Stromal cell of bone marrow (primary cell): ENCODE data around the gene ZMYND15.

Experiments used
- DNase-seq: peaks from one replicate; pipeline ENCODE4 v3.0.0-alpha.2; 2012; ENCODE audit warnings: low read depth

Gene ZMYND15

GRCh38 chr17:4743898-4744297, 4.3 kb downstream of the ZMYND15 start:
- DNase-seq, result no peak

- no peak for DNase-seq
These were observed 5.7 kb downstream of the ZMYND15 start for GRCh38 chr17:4744999-4745969.

GRCh38 chr17:4747847-4748246, 8.2 kb downstream of the ZMYND15 start:
- no peak for DNase-seq

- DNase-seq, result no peak
These were observed 9.1 kb downstream of the ZMYND15 start for GRCh38 chr17:4748686-4749085.

GRCh38 chr17:4750606-4751005, 11.0 kb downstream of the ZMYND15 start:
- DNase-seq, result no peak

GRCh38 chr17:4751932-4752331, 12.3 kb downstream of the ZMYND15 start:
- DNase-seq, result no peak

- DNase-seq, result no peak
These were observed 13.8 kb downstream of the ZMYND15 start for GRCh38 chr17:4753392-4753791.

- DNase-seq, result no peak
These were observed 20.2 kb downstream of the ZMYND15 start for GRCh38 chr17:4759776-4760236.

- DNase-seq, result no peak
These were observed 25.0 kb downstream of the ZMYND15 start for GRCh38 chr17:4764595-4764994.

- no peak for DNase-seq
These were observed 26.6 kb downstream of the ZMYND15 start for GRCh38 chr17:4766201-4766600.

GRCh38 chr17:4766723-4767122, 27.1 kb downstream of the ZMYND15 start:
- DNase-seq, result no peak

- DNase-seq, result no peak
These were observed 28.7 kb downstream of the ZMYND15 start for GRCh38 chr17:4768298-4768697.

- no peak for DNase-seq
These were observed 30.0 kb downstream of the ZMYND15 start for GRCh38 chr17:4769628-4770027.

- DNase-seq, result no peak
These were observed 32.0 kb downstream of the ZMYND15 start, which contains the start of gene TM4SF5 for GRCh38 chr17:4771519-4772234. TM4SF5 (plus strand) TSS chr17:4771886; CDS start chr17:4771923, 37 bp downstream.

- no peak for DNase-seq
These were observed 32.6 kb downstream of the ZMYND15 start for GRCh38 chr17:4772235-4772613.

GRCh38 chr17:4777969-4778760, 38.5 kb downstream of the ZMYND15 start:
- DNase-seq, result no peak

- DNase-seq, result no peak
These were observed 40.8 kb downstream of the ZMYND15 start for GRCh38 chr17:4780325-4780955.

- DNase-seq, result no peak
These were observed 43.0 kb downstream of the ZMYND15 start for GRCh38 chr17:4782652-4783051.

GRCh38 chr17:4785311-4786105, 45.9 kb downstream of the ZMYND15 start:
- no peak for DNase-seq

GRCh38 chr17:4786106-4786511, 46.5 kb downstream of the ZMYND15 start, which contains the start of gene VMO1:
VMO1 (minus strand) TSS chr17:4786364; CDS start chr17:4786352, 12 bp downstream.
- no peak for DNase-seq

GRCh38 chr17:4786516-4786915, 46.9 kb downstream of the ZMYND15 start:
- DNase-seq, result no peak
